Fibroblast of mammary gland (primary cell): Measurements from ENCODE around the gene SYDE2.

Source experiments
- DNase-seq: peaks from one replicate; pipeline ENCODE4 v3.0.0-alpha.2; 2010; ENCODE audit warnings: low read depth
- H3K4me3 ChIP-seq: 2 replicates; pipeline ENCODE4 v1.5.1; 2011; ENCODE audit warnings: low read depth, mild to moderate bottlenecking, low read length, moderate library complexity; ENCODE audit not compliant: control insufficient read depth
- TF ChIP-seq, protein P1 (sequence below): conservative IDR thresholded peaks from 2 replicates; pipeline ENCODE4 v1.5.1; 2011; ENCODE audit warnings: low read depth, low read length, inconsistent platforms; ENCODE audit not compliant: control insufficient read depth, insufficient read depth

SYDE2 gene

DNA sequence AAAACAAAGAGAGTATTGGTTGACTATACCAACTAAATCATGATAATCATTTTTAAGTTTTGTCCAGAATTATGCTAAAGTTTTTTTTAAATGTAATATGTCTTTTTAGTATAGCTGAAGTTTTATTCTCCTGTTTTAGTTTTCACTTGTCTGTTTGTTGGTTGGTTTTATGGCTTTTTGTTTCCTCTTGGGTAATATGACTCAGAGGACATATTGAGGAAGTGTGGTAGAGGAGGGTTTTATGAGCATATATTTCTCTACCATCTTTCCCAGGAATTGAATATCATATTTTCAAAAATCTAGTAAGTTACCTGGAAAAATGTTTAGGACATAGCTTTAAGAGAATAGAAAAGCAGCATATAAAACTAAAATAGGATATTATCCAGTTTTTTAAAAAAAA, 84.0 kb downstream of the SYDE2 start:
- TF ChIP-seq, protein P1, sequence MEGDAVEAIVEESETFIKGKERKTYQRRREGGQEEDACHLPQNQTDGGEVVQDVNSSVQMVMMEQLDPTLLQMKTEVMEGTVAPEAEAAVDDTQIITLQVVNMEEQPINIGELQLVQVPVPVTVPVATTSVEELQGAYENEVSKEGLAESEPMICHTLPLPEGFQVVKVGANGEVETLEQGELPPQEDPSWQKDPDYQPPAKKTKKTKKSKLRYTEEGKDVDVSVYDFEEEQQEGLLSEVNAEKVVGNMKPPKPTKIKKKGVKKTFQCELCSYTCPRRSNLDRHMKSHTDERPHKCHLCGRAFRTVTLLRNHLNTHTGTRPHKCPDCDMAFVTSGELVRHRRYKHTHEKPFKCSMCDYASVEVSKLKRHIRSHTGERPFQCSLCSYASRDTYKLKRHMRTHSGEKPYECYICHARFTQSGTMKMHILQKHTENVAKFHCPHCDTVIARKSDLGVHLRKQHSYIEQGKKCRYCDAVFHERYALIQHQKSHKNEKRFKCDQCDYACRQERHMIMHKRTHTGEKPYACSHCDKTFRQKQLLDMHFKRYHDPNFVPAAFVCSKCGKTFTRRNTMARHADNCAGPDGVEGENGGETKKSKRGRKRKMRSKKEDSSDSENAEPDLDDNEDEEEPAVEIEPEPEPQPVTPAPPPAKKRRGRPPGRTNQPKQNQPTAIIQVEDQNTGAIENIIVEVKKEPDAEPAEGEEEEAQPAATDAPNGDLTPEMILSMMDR = no peak
- DNase-seq = peak; percentile 31
- H3K4me3 ChIP-seq = no peak overlapping the region

DNA sequence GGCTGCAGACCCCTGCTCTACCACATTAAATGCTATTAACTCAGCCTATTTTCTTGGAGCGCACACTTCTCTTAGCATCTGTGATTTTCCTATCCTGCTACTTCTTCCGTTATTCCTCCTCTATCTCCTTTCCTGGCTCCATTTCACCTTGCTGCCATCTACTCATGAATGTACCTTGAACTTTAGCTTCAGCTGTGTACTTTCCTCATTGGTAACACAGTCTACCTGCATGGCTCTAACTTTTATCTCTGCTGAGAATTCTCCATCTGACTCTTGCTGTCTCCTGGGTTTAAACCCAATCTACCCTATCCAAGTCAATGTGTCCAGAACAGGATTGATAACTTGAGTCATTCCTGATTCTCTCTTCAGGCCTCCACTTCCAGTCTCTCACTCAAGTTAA, 84.9 kb downstream of the SYDE2 start:
- no peak overlapping the region for H3K4me3 ChIP-seq
- DNase-seq = no peak
- TF ChIP-seq, protein P1 = no peak

DNA sequence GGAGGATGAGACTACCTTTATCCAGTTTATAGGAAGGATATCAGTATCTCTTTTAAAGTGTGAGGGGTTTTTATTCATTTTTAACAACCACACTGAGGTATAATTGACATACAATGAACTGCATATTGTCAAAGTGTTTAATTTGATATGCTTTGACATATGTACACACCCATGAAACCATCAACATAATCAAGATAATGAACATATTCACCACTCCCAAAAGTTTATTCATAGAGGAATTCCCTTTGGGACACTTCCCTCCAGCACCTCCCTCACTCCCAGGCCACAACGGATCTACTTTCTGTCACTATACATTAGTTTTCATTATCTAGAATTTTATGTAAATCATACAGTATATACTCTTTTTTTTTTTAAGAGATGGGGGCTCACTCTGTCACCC, 89.1 kb downstream of the SYDE2 start:
- no peak for DNase-seq
- TF ChIP-seq, protein P1 = no peak
- H3K4me3 ChIP-seq = no peak overlapping the region

DNA sequence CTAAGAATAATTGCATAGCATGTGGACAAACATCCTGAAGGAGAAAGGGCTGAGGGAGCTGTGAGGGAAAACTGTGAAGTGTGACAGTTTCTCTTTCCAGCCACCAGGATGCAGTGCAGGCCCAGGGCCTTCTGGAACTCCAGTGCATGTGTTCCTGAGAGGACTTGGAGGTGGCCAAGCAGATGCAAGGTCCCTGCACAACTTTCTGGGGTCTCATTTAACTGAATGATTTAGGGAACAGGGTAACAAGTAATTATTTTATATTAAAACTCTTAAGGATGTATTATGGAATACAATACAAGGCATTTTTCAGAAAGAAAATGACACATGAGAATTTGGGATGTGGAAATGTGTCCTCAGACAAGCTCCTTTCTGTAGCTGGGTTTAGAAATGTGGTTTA, 91.3 kb downstream of the SYDE2 start:
- peak; percentile 70 for DNase-seq
- TF ChIP-seq, protein P1 = peak; percentile 91
- H3K4me3 ChIP-seq = no peak overlapping the region
